ENCODE results near the gene ADAM17.

ADAM17 gene

DNA sequence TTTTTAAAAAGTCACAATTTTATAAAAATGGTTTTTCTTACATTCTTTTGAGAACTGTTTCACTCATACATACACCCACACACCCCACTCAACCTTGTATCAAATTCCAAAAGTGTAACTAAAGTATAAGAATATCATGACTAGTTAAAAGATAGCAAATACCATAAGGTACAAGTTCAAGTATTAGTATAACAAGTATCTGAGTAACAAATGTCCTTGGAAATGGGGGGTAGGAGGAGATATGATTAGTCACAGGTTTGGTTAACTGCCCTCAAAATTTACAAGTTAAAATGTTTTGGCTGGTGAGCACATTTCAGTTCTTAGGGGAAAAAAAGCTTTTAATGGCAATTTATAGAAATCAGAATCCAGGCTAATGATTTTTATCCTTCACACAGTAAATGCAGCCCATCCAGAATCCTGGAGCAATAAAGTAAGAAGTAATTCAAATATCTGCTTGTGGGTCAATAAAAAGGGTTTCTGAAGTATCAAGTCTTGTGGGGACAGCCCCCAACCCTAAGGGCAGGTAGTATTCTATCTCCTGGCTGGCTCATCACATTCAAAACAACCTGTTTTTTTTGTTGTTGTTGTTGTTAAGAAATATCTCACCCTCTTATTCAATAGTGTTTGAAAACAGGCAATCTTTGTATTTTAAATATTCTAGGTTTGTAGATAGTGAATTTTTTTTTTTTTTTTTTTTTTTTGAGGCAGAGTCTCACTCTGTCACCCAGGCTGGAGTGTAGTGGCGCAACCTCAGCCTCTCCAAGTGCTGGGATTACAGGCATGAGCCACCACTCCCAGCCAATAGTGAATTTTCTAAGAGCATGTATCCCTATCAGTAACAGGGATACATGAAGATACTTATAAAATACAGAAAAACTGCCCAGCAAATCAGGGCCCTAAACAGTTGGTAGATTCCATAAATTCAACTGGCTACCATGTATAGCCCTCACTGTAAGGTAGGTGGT is 66.8 kb downstream of the ADAM17 start:
- no peaks in the 10 kb centered on the region for H3K4me1 ChIP-seq (ENCODE audit: control insufficient read depth, insufficient read depth, low read length)
- no peaks in the 10 kb centered on the region for H3K27me3 ChIP-seq (ENCODE audit: control insufficient read depth, insufficient read depth, low read length)
- H3K36me3 ChIP-seq (ENCODE audit: control insufficient read depth, insufficient read depth, low read length): peaks cover 97% of the 10 kb centered on the region
- no peak overlapping the region for H3K4me3 ChIP-seq (ENCODE audit: low read depth, low read length)
- no peaks in the 10 kb centered on the region for H3K9me3 ChIP-seq (ENCODE audit: control insufficient read depth, insufficient read depth, low read depth, low read length)
- H3K27ac ChIP-seq (ENCODE audit: low read depth, low read length): no peak overlapping the region
- no peak overlapping the region for H3K9ac ChIP-seq (ENCODE audit: low read length)

DNA sequence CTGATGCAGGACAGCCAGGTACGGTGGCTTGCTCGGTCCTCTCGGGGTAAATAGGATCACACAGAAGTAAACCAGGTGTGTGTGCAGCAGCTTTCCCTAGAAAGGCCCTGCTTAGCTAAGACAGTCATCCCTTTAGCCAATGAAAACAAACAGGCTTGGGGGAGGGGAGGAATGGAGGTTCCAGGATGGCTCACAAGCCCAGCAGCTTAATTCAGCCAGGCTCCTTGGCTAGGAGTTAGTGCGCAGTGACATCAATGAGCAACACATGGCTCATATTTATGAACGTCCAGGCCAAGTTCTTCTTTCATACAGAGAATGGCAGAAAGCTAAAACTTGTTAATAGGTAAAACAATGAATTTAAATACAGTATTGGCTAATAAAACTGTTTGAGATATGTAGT is 71.1 kb downstream of the ADAM17 start:
- H3K36me3 ChIP-seq (ENCODE audit: control insufficient read depth, insufficient read depth, low read length): peaks cover 78% of the 10 kb centered on the region

DNA sequence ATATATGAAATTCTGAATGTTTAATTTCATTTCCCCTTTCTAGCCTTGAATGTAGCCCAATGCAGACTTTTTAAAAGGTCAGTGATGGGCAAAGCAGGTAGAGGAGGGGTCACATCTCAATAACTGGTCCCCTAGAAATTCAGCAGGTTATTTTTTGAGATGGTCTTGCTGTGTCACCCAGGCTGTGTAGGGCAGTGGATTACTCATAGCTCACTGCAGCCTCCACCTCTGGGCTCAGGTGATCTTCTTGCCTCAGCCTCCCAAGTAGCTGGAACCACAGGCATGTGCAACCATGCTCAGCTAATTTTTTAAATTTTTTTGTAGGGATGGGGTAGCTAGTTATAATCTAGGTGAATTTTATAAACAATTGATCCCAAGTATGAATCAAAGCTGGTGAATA is 72.5 kb downstream of the ADAM17 start:
- Histone ChIP-seq H3K4me1 (ENCODE audit: control insufficient read depth, insufficient read depth, low read length) (no peaks in the 10 kb centered on the region; the same call in 1 of the 2 replicates), H3K9ac (ENCODE audit: low read length) (no peak overlapping the region), H3K9me3 (ENCODE audit: control insufficient read depth, insufficient read depth, low read depth, low read length) (no peaks in the 10 kb centered on the region), H3K4me3 (ENCODE audit: low read depth, low read length) (no peak overlapping the region), H3K27me3 (ENCODE audit: control insufficient read depth, insufficient read depth, low read length) (no peaks in the 10 kb centered on the region), H3K27ac (ENCODE audit: low read depth, low read length) (no peak overlapping the region), H3K36me3 (ENCODE audit: control insufficient read depth, insufficient read depth, low read length) (peaks cover 63% of the 10 kb centered on the region)

More for the DNA sequence above, 71.1 kb downstream of the ADAM17 start:
- H3K4me3 ChIP-seq (ENCODE audit: low read depth, low read length): no peak overlapping the region
- H3K9ac ChIP-seq (ENCODE audit: low read length): no peak overlapping the region
- no peaks in the 10 kb centered on the region for H3K27me3 ChIP-seq (ENCODE audit: control insufficient read depth, insufficient read depth, low read length)
- H3K4me1 ChIP-seq (ENCODE audit: control insufficient read depth, insufficient read depth, low read length): no peaks in the 10 kb centered on the region
- no peak overlapping the region for H3K27ac ChIP-seq (ENCODE audit: low read depth, low read length)
- H3K9me3 ChIP-seq (ENCODE audit: control insufficient read depth, insufficient read depth, low read depth, low read length): no peaks in the 10 kb centered on the region

DNA sequence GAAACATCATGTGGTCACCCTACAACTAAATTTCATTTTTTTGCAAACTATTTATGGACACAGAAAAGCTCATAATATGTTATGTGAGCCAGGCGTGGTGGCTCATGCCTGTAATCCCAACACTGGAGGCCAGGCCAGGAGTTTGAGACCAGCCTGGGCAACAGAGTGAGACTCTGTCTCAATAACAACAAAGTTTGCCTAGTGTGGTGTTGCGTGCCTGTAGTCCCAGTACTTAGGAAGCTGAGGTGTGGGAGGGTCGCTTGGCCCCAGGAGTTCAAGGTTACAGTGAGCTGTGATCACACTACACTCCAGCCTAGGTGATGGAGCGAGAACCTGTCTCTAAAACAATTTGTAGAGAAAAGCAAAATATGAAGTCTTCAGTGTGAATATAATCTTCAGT is 75.5 kb downstream of the ADAM17 start:
- Histone ChIP-seq H3K4me1 (ENCODE audit: control insufficient read depth, insufficient read depth, low read length) (peaks cover 10% of the 10 kb centered on the region), H3K9me3 (ENCODE audit: control insufficient read depth, insufficient read depth, low read depth, low read length) (no peaks in the 10 kb centered on the region), H3K36me3 (ENCODE audit: control insufficient read depth, insufficient read depth, low read length) (peaks cover 36% of the 10 kb centered on the region), H3K27me3 (ENCODE audit: control insufficient read depth, insufficient read depth, low read length) (no peaks in the 10 kb centered on the region; the same call in 1 of the 2 replicates), H3K4me3 (ENCODE audit: low read depth, low read length) (no peak overlapping the region), H3K9ac (ENCODE audit: low read length) (no peak overlapping the region), H3K27ac (ENCODE audit: low read depth, low read length) (no peak overlapping the region)

DNA sequence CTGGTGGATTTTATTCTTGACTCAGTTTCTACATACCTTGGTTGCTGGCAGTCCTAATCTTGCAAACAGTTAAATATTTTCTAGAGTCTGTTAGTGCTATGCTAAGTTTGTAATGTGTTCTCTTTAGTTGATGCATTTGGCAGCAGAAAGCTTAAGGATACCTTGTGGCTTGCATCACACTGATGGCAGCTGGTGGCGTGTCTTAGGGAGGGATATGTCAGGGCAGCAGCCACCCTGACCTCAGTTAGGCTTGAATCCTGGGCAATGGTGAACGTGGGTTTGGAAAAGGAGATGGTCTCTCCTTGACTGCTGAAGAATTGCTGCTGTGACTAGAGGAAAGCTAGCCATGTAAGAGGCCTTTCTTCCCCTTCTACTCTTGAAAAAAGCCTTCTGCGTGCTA is 77.1 kb downstream of the ADAM17 start:
- Histone ChIP-seq H3K9ac (ENCODE audit: low read length) (no peak overlapping the region), H3K4me1 (ENCODE audit: control insufficient read depth, insufficient read depth, low read length) (peaks cover 10% of the 10 kb centered on the region), H3K27ac (ENCODE audit: low read depth, low read length) (no peak overlapping the region), H3K9me3 (ENCODE audit: control insufficient read depth, insufficient read depth, low read depth, low read length) (no peaks in the 10 kb centered on the region), H3K4me3 (ENCODE audit: low read depth, low read length) (no peak overlapping the region), H3K27me3 (ENCODE audit: control insufficient read depth, insufficient read depth, low read length) (no peaks in the 10 kb centered on the region; the same call in 1 of the 2 replicates), H3K36me3 (ENCODE audit: control insufficient read depth, insufficient read depth, low read length) (peaks cover 20% of the 10 kb centered on the region)

DNA sequence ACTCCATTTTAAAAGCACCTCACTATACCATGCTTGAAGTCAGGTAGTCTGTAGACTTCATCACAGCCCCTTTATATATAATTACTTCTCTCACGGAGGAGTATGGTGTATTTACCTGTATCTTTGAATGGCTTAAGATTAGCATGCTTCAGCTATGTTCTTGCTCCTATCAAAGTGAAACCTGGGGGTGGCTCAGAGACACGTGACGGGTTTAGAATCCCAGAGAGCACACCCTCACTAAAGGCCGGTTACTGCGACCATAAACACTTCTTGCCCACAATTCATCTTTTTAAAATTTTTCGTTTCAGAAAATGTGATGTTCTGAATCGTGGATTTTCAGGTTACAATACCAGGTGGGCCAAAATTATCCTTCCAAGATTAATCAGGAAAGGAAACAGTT is 77.7 kb downstream of the ADAM17 start:
- H3K9ac ChIP-seq (ENCODE audit: low read length): no peak overlapping the region
- peaks cover 14% of the 10 kb centered on the region for H3K36me3 ChIP-seq (ENCODE audit: control insufficient read depth, insufficient read depth, low read length)
- no peaks in the 10 kb centered on the region for H3K9me3 ChIP-seq (ENCODE audit: control insufficient read depth, insufficient read depth, low read depth, low read length)
- H3K27ac ChIP-seq (ENCODE audit: low read depth, low read length): no peak overlapping the region
- peaks cover 10% of the 10 kb centered on the region for H3K4me1 ChIP-seq (ENCODE audit: control insufficient read depth, insufficient read depth, low read length)
- H3K27me3 ChIP-seq (ENCODE audit: control insufficient read depth, insufficient read depth, low read length): no peaks in the 10 kb centered on the region; the same call in 1 of the 2 replicates
- H3K4me3 ChIP-seq (ENCODE audit: low read depth, low read length): no peak overlapping the region

DNA sequence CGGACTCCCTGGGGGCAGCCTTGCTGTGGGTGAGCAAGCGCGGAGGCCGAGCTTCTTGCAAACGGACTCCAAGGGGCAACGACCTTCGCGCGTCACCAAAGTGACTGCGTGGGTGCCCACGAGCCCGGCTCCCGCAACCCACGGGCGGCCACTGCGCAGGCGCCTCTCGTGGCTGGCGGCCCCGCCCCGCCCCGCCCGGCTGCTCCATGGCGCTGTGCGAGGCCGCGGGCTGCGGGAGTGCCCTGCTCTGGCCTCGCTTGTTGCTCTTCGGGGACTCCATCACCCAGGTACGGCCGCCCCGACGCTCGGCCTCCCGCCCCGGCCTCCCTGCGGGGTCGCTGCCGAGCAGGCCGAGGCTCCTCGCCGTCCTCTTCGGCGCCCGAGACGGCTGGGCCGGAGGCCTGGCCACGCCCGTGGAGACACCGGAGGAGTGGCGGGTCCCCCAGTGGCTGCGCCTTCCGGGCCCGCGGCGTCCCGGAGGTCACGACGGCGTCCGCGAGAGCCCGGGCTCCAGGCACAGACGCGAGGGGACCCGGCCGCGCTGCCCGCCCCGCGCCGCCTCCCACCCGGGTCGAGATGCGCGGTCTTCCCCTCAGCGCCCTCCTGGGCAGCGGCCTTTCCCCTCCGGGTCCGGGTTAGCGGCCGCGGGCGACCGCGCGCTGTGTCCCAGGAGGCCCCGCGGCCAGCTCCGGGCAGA is 81.1 kb downstream of the ADAM17 start, which contains the start of gene IAH1:
TSS of gene IAH1 (plus strand) at position 191 of the 697 bp plus-strand sequence. CDS start at position 207, 16 bp downstream.
- Histone ChIP-seq H3K9me3 (ENCODE audit: control insufficient read depth, insufficient read depth, low read depth, low read length) (no peaks in the 10 kb centered on the region), H3K4me3 (ENCODE audit: low read depth, low read length) (peak within 1 kb of the TSS; percentile 62), H3K9ac (ENCODE audit: low read length) (peak within 1 kb of the TSS; percentile 62), H3K27ac (ENCODE audit: low read depth, low read length) (no peak within 1 kb of the TSS; the same call in 1 of the 2 replicates), H3K27me3 (ENCODE audit: control insufficient read depth, insufficient read depth, low read length) (no peaks in the 10 kb centered on the region; the same call in 1 of the 2 replicates), H3K36me3 (ENCODE audit: control insufficient read depth, insufficient read depth, low read length) (peaks cover 30% of the 10 kb centered on the region), H3K4me1 (ENCODE audit: control insufficient read depth, insufficient read depth, low read length) (peaks cover 10% of the 10 kb centered on the region)

DNA sequence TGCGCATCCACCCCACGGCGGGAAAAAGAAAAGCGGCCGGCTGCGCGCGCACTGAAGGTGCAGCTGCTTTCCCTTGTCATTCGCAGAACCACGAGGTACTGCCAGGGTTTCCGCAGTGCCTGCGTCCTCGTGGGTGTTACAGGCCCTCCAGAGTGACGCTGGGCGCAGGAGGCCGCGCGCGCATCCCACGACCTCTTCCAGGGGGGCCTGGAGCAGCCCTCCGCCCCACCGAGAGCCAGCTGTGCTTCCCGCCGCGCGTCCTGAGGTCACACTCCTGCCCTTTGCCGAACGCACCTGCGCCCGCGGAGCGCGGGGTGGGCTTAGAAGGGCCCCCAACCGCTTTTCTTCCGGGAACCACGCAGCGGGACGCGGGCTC is 81.7 kb downstream of the ADAM17 start:
- Histone ChIP-seq H3K9me3 (ENCODE audit: control insufficient read depth, insufficient read depth, low read depth, low read length) (no peaks in the 10 kb centered on the region), H3K4me1 (ENCODE audit: control insufficient read depth, insufficient read depth, low read length) (peaks cover 10% of the 10 kb centered on the region), H3K36me3 (ENCODE audit: control insufficient read depth, insufficient read depth, low read length) (peaks cover 35% of the 10 kb centered on the region), H3K27ac (ENCODE audit: low read depth, low read length) (no peak overlapping the region), H3K27me3 (ENCODE audit: control insufficient read depth, insufficient read depth, low read length) (no peaks in the 10 kb centered on the region; the same call in 1 of the 2 replicates), H3K9ac (ENCODE audit: low read length) (peak overlapping the region; percentile 62), H3K4me3 (ENCODE audit: low read depth, low read length) (peak overlapping the region; percentile 62)

DNA sequence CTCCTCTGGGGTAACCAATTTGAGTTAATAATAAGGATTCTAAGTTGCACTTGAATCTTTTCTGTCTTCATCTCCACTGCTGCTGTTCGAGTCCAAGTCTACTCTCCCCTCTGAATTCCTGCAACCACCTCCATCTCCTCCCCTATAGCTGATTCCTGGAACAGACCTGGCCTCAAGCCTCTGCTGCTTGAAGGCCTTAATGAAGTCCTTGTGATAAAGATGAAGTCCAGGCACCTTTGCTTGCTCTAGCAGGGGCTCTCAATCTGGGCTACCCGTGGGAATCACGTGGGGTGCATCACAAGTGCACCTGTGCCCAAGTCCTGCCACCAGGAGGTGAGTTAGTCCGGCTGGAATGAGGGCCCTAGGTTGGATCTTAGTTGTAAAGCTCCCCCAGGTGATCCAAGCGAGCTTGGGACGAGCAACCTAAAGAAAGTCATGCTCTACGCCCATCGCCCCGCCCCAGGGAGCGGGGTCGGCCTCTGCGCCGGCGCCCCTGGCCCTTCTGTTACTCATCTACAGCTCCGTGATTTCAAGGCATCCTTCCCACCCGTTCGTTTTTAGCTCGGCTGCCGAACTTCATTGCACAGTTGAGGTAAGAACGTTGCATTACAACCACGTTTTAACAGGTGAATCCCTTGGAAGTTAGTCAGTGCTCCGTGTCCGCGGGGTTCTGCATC is 82.2 kb downstream of the ADAM17 start:
- peak overlapping the region; percentile 62 for H3K4me3 ChIP-seq (ENCODE audit: low read depth, low read length)
- no peak overlapping the region for H3K27ac ChIP-seq (ENCODE audit: low read depth, low read length)
- peaks cover 10% of the 10 kb centered on the region for H3K4me1 ChIP-seq (ENCODE audit: control insufficient read depth, insufficient read depth, low read length)
- H3K27me3 ChIP-seq (ENCODE audit: control insufficient read depth, insufficient read depth, low read length): no peaks in the 10 kb centered on the region; the same call in 1 of the 2 replicates
- H3K9me3 ChIP-seq (ENCODE audit: control insufficient read depth, insufficient read depth, low read depth, low read length): no peaks in the 10 kb centered on the region
- H3K36me3 ChIP-seq (ENCODE audit: control insufficient read depth, insufficient read depth, low read length): peaks cover 39% of the 10 kb centered on the region
- peak overlapping the region; percentile 62 for H3K9ac ChIP-seq (ENCODE audit: low read length)

DNA sequence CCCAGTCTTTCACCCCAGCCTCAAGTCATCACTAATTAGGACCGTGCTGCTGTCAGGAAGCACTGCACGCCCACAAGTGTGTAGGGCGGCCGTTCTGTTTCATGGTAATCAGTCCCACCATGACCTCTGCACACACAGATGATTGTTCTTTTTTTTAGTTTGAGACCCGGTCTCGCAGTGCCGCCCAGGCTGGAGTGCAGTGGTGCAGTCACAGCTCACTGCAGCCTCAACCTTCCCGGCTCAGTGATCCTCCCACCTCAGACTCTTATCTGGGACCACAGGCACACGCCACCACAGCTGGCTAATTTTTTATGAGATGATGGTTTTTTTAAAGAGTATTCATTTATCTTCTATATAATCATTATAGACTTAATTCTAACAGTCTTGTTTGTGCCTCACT is 83.1 kb downstream of the ADAM17 start:
- no peak overlapping the region for H3K4me3 ChIP-seq (ENCODE audit: low read depth, low read length)
- no peaks in the 10 kb centered on the region for H3K9me3 ChIP-seq (ENCODE audit: control insufficient read depth, insufficient read depth, low read depth, low read length)
- no peak overlapping the region for H3K27ac ChIP-seq (ENCODE audit: low read depth, low read length)
- no peaks in the 10 kb centered on the region; the same call in 1 of the 2 replicates for H3K27me3 ChIP-seq (ENCODE audit: control insufficient read depth, insufficient read depth, low read length)
- peaks cover 43% of the 10 kb centered on the region for H3K36me3 ChIP-seq (ENCODE audit: control insufficient read depth, insufficient read depth, low read length)
- H3K4me1 ChIP-seq (ENCODE audit: control insufficient read depth, insufficient read depth, low read length): peaks cover 10% of the 10 kb centered on the region
- no peak overlapping the region for H3K9ac ChIP-seq (ENCODE audit: low read length)

Measured in HUES6 (cell line).